Cardiac fibroblast (primary cell): ENCODE results near the gene SAPCD2.

Experiments used
- DNase-seq, 2 donors: peaks; one replicate each; pipeline versions ENCODE4 v3.0.0 to v3.0.0-alpha.2; 2010; ENCODE audit warnings: low read depth in 2 of 2
- H3K4me3 ChIP-seq, 2 donors: replicated peaks in 1 of 2; 1 replicate in 1 of 2; 2 replicates in 1 of 2; pipeline ENCODE4 v1.5.1; 2011; ENCODE audit warnings: low read depth in 2 of 2, low read length in 2 of 2, mild to moderate bottlenecking in 2 of 2, moderate library complexity in 1 of 2
- TF ChIP-seq, protein P1 (sequence below): IDR thresholded peaks from one replicate; pipeline ENCODE4 v1.5.1; 2011; ENCODE audit warnings: low read depth, mild to moderate bottlenecking, low read length, inconsistent platforms

Gene SAPCD2

DNA sequence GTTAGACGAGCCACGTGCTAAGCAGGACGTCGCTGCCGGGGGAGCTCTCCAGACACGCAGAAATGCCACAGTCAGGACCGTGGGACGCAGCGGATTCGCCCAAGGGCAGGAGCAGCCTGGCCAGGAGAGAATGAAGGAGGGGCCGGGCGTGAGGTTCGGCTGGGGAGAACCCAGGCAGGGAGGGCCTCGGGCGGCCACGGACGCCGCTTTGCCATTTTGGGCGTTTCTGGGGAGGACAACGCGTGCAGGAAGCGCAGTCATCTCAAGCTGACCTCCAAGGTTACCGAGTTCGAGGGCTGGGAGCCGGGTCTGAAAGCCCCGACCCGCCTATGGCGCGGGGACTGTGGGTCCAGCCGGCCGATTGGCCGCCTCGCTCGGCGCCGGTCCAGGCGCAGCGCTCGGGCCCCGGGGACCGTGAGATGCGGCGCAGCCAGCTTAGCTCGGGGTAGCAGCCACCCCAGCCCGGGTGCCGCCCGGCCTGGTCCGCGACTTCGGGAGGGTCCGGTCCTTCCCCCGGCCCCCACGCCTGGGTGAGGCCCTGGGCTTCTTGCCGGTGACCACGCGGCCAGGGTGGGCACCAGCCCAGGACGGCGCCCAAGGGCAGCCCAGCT, 15.7 kb upstream of the SAPCD2 start:
- H3K4me3 ChIP-seq = peak overlapping the region; percentile 75 to 87
- peak; percentile 41 to 44 for DNase-seq

DNA sequence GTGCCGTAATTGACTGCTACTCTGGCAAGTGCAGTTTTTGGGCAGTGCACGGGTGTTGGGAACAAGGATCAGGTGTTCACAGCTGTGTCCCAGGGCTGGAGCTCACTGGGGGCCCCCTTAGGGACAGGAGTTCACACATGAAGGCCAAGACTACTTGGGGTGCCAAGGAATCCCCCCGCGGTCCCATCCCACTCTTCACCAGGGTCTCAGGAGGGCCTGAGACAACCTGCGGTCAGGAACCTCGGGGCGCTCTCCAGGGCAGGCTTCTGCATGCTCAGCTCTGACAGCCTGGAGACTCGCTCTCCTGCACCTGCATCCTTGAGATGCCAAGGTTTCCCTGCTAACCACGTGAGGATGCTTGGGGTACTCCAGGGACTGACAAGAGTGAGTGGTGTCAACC, 14.2 kb upstream of the SAPCD2 start:
- no peak for DNase-seq
- TF ChIP-seq, protein P1, sequence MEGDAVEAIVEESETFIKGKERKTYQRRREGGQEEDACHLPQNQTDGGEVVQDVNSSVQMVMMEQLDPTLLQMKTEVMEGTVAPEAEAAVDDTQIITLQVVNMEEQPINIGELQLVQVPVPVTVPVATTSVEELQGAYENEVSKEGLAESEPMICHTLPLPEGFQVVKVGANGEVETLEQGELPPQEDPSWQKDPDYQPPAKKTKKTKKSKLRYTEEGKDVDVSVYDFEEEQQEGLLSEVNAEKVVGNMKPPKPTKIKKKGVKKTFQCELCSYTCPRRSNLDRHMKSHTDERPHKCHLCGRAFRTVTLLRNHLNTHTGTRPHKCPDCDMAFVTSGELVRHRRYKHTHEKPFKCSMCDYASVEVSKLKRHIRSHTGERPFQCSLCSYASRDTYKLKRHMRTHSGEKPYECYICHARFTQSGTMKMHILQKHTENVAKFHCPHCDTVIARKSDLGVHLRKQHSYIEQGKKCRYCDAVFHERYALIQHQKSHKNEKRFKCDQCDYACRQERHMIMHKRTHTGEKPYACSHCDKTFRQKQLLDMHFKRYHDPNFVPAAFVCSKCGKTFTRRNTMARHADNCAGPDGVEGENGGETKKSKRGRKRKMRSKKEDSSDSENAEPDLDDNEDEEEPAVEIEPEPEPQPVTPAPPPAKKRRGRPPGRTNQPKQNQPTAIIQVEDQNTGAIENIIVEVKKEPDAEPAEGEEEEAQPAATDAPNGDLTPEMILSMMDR = no peak
- H3K4me3 ChIP-seq = no peak overlapping the region

More for the DNA sequence above, 15.7 kb upstream of the SAPCD2 start:
- TF ChIP-seq, protein P1 = no peak

GRCh38 chr9:137083394-137084004, 13.1 kb upstream of the SAPCD2 start:
- peak; percentile 92 to 94 for DNase-seq
- TF ChIP-seq, protein P1 = no peak
- no peak overlapping the region for H3K4me3 ChIP-seq

- TF ChIP-seq, protein P1 = no peak
- DNase-seq = no peak
- H3K4me3 ChIP-seq = no peak overlapping the region
Measured at GRCh38 chr9:137082925-137083290, 12.6 kb upstream of the SAPCD2 start.

GRCh38 chr9:137082222-137082924, 12.0 kb upstream of the SAPCD2 start:
- H3K4me3 ChIP-seq = no peak overlapping the region
- no peak for DNase-seq
- TF ChIP-seq, protein P1 = no peak

GRCh38 chr9:137080260-137081122, 10.1 kb upstream of the SAPCD2 start:
- TF ChIP-seq, protein P1 = no peak
- H3K4me3 ChIP-seq = no peak overlapping the region
- no peak for DNase-seq
